ENCODE results near the gene MRTFA. TPM values are rescaled to one million over a fixed set of nuclear protein-coding genes. Genes with fewer than 3 reads are reported as not detected.

The MRTFA gene
- total RNA-seq, 1 experiment from 2014 or later: 28.0 TPM

GRCh38 chr22:40547729-40548143, 88.8 kb downstream of the MRTFA start:
- CTCF ChIA-PET: no interaction called here
- H3K27ac ChIP-seq (ENCODE audit: low read depth, low read length): no peak overlapping the region
- 0 out of 2 replicates have a peak, but pooled peaks cover 7% of the 10 kb centered on the region for H3K79me2 ChIP-seq (ENCODE audit: insufficient read depth, low read length)

More at GRCh38 chr22:40547729-40548143, 88.8 kb downstream of the MRTFA start:
- ChIA-PET POLR2A (no interaction called here), RAD21 (ENCODE audit: low non-redundant PET in 1 of 2, low total read pairs in 2 of 2, uncharacterized antibody in 2 of 2, unreplicated experiment in 2 of 2) (no interaction called here)
- Histone ChIP-seq H3K9ac (ENCODE audit: low read length) (no peak overlapping the region), H3K4me1 (ENCODE audit: control insufficient read depth in 1 of 2, insufficient read depth in 2 of 2, low read length in 2 of 2) (no peaks in the 10 kb centered on the region), H3K4me3 (replicated peaks in 1 of 2; ENCODE audit: low read depth in 1 of 2, low read length in 2 of 2) (no peak overlapping the region), H4K20me1 (ENCODE audit: insufficient read depth) (no peaks in the 10 kb centered on the region), H3K36me3 (ENCODE audit: control insufficient read depth in 1 of 2, insufficient read depth in 2 of 2, low read length in 2 of 2) (peaks cover 0 to 3% of the 10 kb centered on the region in 2 experiments; a peak in 1 of 4 replicates), H3K9me2 (ENCODE audit: insufficient read depth) (no peaks in the 10 kb centered on the region), H3K4me2 (ENCODE audit: low read length) (no peak overlapping the region), H3K27me3 (ENCODE audit: insufficient read depth, low read length) (no peaks in the 10 kb centered on the region), H2AFZ (ENCODE audit: low read depth, low read length, poor library complexity, severe bottlenecking) (no peak overlapping the region), H3K9me3 (ENCODE audit: control insufficient read depth in 1 of 2, insufficient read depth in 1 of 2, low read depth in 1 of 2, low read length in 2 of 2) (no peaks in the 10 kb centered on the region)
- intact Hi-C loops (cut with micrococcal nuclease): no loop called here
- DNase-seq (ENCODE audit: low read depth, low spot score): no peak
- TF ChIP-seq YY1 (IDR thresholded peaks at IDR 0.05; ENCODE audit: extremely low read depth, insufficient replicate concordance, low read depth, low read length) (no peak), TCF7L2 (IDR thresholded peaks at IDR 0.05; ENCODE audit: borderline replicate concordance, extremely low read depth, insufficient read depth, insufficient read length) (no peak), POLR2AphosphoS5 (IDR thresholded peaks at IDR 0.05; ENCODE audit: low read depth, low read length) (no peak), JUND (IDR thresholded peaks at IDR 0.05) (no peak), ZNF274 (IDR thresholded peaks at IDR 0.05; ENCODE audit: low read depth, low read length) (no peak), REST (IDR thresholded peaks at IDR 0.05; ENCODE audit: low read depth) (no peak), FOSL1 (IDR thresholded peaks at IDR 0.05; ENCODE audit: low read depth) (no peak), SRF (IDR thresholded peaks at IDR 0.05; ENCODE audit: low read depth) (no peak), CEBPB (IDR thresholded peaks at IDR 0.05; ENCODE audit: low read depth) (no peak), EGR1 (IDR thresholded peaks at IDR 0.05; ENCODE audit: low read depth) (no peak), SIN3A (IDR thresholded peaks at IDR 0.05; ENCODE audit: low read depth) (no peak)
- TF ChIP-seq, protein P1, sequence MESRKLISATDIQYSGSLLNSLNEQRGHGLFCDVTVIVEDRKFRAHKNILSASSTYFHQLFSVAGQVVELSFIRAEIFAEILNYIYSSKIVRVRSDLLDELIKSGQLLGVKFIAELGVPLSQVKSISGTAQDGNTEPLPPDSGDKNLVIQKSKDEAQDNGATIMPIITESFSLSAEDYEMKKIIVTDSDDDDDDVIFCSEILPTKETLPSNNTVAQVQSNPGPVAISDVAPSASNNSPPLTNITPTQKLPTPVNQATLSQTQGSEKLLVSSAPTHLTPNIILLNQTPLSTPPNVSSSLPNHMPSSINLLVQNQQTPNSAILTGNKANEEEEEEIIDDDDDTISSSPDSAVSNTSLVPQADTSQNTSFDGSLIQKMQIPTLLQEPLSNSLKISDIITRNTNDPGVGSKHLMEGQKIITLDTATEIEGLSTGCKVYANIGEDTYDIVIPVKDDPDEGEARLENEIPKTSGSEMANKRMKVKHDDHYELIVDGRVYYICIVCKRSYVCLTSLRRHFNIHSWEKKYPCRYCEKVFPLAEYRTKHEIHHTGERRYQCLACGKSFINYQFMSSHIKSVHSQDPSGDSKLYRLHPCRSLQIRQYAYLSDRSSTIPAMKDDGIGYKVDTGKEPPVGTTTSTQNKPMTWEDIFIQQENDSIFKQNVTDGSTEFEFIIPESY (IDR thresholded peaks at IDR 0.05; ENCODE audit: extremely low read depth, insufficient replicate concordance, low read length): no peak
- ATAC-seq: no peak
- BruUV-seq (replicated peaks): no TSS peak
